HG02840 (cell line): Measurements from ENCODE around the gene IER5.

Experiments used
- ATAC-seq: cut with Tn5 transposase; IDR thresholded peaks from one replicate; pipeline ENCODE4 v1.9.1; 2021; ENCODE audit warnings: mild to moderate bottlenecking, moderate library complexity, moderate number of reproducible peaks; ENCODE audit not compliant: unreplicated experiment, low FRiP score

Gene IER5

DNA sequence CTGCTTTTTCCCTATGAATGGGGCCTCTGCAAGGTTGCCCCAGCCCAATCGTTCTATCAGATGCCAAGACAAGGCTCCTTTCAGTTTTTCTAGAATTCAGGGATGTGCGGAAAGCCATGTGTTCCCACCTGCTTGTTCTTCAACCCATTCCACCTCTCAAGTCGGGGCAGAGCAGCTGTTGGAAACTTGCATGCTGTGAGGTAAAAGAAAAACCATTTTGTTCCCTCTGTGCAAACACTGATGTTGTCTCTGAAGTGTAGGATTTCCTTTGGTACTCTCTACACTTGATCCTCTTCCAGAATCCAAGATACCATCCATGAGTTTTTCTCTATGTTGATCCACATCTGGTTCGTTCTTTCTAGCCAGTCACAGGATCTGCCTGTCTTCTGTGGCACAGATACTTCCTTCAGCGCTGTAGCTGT lies 7.3 kb downstream of the IER5 start:
- no peak for ATAC-seq

DNA sequence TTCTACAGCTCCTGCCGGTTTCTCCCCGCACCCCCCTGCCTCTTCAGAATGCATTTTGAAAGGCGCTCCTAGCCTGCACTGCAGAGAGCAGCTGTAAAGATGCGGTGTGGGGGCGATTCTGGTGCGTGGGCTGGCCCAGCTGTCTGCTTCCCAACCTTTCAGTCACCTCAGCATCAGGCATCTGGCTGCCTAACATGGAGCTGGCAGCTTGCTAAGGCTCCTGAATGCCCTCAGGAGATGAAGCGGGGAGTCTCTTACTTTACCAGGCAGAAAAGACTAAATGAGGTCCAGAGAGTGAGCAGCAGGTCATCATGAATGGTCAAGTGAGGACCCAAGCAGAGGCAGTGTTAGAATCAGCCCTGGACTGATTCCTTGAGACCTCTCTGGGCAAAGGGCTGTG lies 8.7 kb downstream of the IER5 start:
- ATAC-seq = no peak

DNA sequence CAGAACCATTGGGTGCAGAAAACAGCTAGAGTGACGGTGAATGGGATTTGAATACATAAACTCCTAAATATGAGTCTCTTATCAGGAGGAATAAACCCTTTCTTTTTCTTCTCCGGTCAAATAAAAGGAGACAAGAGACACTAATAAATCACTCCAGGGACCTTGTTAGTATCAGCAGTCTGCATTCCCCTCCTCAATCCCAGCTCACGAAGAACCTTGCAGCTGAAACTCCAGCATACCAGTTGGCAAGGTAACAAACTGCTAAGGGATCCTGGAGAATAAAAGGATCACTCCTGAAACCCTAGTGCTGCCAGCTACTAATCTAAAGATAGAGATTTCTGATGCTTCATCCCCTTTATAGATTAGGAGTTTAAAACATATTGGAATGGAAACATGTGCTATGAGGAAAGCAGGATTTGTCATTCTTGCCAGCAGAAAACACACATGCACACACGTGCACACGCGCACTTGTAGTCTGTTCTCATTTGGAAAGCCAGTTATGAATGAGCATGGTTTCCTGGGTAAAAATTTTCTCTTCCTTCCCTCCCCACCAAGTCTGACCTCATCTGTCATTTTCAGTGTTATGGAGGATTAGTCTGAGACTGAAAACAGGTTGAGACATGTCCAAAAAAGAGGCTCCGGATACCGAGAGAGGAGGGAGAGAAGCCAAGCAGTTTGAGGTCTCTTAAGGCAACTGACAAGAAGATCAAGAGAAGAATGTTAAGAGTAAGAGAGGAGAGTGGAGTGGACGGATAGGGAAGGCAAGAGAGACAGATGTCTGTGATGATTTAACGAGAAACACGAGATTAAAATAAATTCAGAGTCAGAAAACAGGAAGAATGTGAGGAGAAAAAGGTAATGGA lies 10.9 kb downstream of the IER5 start:
- peak; percentile 60 for ATAC-seq

DNA sequence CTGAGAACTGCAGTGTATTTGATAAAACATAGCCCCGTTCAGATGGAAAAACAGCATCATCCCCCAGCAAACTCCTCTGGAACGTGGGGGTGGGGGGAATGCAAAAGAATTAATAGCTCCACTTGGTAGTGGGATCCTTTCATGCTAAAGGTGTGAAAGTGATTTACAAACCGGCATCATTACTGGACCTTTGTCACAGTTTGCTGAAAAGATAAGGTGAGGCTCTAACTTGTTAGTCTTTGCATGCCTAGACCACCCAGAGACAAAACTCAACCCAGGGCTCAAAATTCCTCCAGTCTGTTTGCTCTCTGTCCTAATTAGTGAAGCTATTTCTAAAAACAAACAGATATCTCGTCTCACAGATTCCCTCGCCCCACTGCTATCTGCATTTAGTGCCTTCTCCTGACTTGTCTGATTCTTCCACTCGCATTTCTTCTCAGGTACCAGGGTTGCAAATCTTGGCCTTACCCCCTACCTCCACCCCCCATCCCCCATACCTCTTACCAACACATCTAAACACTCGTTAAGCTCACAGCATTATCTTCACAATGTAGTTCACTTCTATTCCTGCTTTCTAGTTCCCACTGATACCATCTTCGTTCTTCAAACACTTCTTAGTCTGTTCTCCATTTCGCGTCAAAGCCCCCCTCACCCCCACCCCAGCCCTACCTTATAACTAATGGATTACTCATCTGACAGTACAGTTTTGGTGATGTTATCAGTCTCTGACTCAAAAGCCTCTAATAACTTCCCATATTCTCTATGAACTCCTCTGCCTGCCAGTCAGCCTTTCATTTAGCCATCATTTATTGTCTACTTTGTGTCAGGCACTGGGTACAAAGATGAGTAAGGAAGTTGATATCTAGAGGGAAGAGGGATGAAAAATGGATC lies 11.8 kb downstream of the IER5 start:
- peak; percentile 9 for ATAC-seq

DNA sequence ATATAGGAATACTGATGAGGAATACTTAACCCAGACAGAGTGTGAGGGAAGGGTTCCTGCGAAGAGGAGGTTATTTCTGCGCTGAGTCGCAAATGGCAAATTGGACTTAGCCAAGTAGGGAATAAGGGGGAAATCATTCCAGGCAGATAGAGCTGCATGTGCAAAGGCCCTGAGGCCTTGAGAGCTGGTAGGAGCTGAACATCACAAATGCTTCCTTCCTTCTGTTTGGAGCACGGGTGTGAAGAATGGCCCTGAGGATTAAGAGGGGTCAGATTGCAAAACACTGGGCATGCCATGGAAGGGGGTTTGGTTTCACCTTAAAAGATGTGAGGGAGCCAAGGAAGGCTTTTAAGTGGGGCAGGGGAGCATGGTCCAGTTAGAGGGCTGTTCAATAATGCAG lies 12.4 kb downstream of the IER5 start:
- ATAC-seq = no peak

DNA sequence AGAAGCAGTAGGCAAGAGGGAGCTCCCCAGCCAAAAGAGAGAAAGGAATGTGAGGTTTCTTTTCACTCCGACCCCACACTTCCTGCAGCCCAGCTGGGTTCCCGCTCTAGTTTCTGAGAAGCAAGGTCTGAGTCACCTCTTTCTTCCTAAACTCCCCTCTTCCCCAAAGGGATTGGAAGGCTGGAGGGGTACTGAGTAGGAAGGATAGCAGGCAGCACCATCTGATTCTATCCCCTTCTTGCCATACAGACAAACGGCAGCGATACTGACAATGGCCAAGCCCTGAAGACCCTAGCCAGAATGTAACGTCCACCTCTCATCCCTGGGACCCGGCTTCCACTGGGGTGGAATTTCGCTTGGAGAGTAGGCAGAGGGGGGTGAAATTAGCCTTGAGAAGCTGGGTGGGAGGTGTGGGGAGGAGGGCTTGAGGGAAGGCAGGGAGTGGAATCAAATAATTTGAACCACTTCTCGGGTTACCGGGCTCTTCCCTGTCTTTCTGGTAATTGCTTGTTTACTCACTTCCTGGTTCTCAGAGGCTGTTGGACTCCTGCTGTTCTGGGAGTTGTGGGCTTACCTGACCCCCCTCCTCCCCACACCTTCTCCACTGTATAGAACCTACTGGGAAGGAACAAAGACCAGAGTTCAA lies 13.2 kb downstream of the IER5 start:
- ATAC-seq = no peak

DNA sequence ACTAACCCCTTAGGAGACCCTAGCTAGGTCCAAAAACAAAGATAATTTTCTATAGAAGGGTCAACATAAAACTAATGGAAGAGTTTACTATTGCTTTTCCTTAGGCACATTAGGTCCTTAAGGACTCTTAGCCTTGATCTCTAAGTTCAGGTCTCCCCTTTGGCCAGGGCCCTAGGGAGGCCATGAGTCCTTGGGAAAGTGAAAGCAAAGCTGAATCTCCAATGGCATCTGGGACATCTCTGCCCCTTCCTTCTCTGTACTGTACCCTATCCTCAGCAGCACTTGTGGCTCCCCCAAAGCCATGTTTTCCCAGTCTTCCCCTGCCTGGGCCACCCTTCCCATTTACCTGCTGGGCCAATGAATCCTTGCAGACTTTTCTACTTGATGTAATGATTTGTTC lies 14.3 kb downstream of the IER5 start:
- no peak for ATAC-seq

DNA sequence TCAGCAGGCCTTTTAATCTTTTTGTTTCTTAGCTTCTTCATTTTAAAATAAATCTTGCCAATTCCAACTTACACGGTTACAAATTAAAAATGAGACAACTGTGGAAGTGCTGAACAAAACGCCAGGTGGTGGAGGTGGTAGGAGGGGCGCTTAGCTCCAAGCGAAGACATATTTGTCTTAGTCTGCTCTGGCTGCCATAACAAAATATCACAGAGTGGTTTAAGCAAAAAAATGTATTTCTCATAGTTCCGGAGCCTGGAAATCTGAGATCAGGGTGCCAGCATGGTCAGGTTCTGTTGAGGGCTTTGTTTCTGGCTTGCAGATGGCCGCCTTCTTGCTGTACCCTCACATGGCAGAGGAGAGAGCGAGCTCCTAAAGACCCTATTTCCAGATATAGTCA lies 14.9 kb downstream of the IER5 start:
- ATAC-seq = no peak

DNA sequence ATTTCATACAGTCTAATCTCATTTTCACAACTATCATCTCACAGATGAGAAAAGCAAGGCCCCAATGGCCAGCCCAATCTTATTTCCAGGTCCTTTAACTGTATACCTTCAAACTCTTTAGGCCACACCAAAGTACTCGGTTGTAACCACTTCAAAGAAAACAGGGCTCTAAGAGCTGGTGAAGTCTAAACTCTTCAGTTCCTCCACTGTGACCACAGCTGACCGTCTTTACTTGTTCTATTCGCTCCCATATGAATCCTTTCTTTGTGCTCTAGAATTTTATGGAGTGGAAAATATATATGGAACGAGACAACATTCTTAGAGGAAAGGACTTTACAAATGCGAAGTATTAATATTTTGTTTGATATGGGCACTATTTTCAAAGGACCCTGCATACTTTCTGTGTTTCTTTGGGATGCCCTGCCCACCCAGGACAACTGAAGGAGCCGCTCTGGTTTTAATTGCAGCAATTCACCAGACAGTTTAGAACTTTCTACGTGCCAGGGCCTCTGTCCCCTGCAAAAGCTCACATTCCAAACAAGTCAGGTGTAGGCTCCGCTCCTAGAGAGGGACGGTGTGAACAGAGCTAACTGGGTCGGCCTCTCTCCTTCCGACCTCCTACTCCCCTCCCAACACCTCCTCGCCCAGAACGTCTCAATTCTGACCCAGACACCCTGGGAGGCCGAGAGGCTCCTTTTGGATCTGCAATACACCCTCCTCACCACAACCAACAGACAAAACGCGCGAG lies 15.7 kb downstream of the IER5 start:
- no peak for ATAC-seq

DNA sequence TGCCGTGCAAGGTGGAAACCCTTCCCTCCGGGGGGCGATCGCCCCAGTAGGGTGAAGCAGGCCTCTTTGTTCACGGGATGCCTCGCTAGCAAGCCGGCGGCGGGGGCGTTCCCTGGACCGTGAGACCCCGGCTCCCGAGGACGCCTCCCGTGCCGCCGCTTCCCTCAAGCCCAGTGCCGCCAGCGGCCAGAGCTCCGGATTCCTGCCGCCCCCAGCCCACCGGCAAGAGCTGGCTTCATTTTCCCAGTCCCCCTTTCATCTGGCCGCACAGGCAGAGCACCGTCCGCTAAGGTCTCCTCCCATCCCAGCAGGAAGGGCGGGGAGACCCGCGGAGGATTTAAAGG lies 16.3 kb downstream of the IER5 start:
- ATAC-seq = peak; percentile 16

DNA sequence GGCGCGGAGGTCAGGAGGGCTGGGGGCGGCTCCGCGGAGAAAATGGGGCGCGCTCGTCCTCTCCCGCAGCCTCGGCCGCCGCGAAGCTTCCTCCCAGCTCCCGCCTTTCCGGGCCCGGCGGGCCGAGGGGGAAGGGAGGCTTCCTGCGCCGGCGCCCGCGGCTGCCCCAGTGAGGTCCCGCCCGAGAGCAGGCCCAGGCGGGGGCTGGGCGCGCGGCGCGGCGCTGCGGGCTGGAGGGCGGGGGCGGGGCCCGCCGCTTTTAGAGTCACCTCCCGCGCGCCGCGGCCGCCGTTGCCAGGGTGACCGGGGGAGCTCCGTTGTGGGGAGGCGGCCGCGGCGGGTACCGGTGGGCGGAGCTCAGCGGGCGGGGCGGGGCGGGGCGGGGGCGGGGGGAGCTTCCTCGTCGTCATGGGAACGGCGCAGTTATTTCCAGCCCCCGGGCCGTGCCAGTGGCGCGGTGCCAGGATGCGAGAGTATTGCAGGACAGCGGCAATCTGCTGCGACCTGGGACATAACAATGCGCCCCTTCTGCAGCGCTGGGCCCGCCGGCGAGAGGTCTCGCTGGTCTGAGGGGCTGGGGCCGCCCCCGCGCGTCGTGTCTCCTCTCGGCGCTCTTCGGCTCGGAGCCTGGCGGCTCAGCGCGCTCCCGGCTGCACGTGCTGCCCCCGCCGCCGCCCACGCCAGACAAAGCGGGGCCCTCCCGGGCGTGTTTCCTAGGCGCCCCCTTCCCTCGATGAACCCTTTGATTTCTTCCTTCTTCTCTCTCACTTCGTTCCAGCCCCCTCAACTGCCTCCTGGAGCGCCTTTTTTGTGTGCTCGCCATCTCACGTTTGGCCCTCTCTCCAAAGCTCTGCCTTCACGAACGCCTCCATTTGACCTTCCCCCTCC lies 16.9 kb downstream of the IER5 start:
- ATAC-seq = peak; percentile 61

DNA sequence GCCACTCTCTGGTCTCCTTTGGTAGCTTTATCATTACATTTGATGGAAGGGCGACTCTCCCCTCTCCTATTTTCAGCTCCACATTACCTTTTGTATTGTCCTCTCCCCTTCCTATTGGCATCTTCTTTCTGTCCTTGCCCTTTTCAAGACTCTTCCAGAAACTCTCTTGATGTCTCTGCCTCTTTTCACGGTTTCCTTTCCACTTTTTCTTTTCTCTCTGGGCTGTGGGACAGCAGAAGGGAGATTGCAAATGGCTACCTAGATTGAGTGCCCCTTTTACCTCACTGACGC lies 17.5 kb downstream of the IER5 start:
- ATAC-seq = no peak

DNA sequence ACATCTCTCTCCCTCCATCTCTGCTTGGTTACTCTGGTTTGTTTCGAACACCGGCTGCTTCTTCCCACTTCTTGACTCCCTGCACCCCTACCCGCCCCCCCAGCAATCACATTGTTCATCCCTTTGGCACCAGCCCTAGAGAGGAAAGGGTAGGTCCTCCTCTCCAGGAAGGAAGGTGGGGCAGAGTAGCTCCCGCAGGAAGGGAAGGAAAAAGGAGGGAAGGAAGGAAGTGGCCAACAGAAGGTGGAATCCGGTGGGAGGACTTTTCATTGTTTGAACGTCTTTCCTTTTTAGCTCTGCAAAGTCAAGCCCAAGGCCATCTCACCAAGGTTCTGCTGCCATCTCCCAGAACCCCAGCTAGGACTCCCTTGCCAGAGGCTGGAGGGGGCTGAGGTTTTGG lies 18.0 kb downstream of the IER5 start:
- no peak for ATAC-seq

DNA sequence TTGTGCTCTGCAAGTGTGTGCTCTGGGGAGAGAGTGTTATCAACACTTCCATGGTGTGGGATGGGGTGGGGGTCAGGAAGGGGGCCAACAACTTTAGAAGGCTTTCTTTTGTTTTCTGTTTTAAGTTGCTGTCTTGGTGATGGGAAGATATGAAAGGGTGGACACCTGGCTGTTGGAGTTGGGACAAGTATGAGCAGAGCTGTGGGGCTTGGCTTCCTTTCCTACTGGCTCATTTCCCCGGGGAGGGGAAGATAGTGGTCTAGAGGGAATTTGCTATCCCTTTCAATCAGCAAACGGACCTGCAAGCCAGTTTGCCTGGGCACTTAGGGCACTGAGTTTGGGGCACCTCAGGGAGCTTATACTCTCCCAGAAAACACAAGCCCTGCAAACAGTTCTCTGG lies 19.2 kb downstream of the IER5 start:
- no peak for ATAC-seq

DNA sequence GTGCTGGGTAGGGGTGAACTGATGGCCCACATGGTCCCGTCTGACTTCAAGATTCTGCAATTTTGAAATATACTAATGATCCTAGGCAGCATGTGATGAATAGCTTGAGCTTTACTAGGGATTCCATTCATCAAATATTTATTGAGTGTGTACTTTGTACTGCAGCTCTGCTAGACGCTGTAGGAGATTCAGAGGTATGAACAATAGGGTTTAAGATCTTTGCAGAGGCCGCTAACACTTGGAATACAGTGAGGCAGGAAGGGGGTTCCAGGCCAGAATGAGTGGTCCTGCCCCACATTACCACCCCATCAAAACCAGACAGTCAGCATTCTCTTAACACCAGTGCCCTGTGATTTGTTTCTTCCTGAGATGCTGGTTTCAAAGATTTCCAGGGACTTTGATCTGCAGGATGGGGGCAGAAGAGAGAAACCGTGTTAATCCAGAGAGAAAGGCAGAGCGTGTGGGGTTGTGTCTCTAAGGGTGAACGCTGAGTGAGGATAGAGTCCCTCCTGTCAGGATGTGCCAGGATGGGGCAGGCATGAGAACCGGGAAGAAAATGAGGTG lies 19.9 kb downstream of the IER5 start:
- no peak for ATAC-seq

DNA sequence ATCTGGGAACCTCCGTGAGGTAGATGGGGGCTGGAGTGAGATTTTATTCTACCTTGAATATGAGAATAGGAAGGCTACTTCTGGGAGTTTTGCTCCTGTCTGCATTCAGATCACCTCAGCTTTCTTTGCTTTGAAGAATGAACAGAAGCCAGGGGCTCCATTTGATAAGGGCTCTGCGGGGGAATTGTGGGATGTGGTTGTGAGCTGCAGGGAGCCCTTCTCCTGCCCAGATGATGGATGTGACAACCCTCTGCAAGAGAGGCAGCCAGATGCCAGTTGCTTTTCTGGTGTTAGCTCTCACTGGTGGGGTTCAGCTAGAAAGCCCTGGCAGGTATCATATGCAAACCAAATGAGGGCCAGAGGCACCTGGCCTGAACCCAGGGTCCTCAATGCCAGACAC lies 21.5 kb downstream of the IER5 start:
- ATAC-seq = no peak

DNA sequence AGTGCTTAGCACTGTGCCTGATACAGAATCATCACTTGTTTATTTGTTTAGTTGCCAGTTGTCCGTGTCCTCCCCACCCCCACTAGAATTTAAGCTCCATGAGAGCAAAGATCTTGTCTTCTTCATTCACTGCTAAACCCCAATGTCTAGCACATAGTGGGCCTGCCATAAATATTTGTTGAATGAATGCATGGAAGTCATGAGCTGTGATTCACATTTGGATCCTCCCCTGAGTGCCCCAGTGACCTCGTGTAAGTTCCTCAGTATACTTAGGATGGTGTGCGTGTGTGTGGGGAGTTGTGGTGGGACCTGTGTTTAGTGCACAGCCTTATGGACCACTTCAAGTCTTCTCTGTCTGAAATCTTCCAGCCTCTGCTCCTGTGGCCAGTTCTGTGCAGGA lies 23.1 kb downstream of the IER5 start:
- no peak for ATAC-seq

DNA sequence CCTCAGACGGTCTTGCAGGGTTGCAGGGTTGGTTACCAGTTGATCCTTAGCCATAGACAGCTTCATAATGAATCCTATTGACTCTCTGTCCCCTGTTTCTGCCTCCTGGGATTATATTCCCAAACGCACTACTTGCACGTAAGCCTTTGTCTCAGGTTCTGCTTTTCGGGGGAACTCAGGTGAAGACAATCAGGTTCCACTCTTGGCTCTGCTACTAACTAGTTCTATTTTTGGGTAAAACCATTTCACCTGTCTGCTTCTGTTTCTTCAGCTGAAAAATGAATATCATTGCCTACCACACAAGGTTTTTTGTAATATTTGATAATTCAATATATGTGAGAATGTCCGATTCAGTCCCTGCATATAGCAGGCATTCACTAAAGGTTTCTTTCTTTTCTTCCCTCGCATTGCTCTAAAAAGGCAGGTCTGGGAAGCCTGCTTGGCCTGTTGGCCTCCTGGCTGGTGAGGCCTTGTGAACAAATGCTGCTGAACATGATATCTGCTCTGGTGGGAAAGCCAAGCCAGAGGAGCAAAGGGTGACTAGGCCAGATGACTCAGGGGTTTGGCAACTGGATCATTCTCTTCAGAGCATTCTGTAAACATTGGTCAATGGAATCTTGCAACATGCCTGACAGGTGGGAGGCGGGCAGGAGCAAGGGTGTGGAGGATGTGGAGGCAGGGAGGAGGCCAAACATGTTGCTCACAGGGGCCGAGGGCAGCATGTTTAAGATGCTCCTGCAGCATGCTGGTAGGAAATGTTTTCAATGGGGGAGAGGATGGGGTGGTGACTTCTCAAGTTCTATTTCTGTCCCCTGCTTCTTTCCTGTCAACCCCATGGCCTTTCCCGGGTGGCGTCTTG lies 23.8 kb downstream of the IER5 start:
- ATAC-seq = no peak
